DND-41 (cell line): ENCODE measurements around the gene ARHGEF25.

Experiments used
- ATAC-seq: fragments of 200-7000 bp; cut with Tn5 transposase; 3 replicates; pipeline ENCODE4 v1.9.1; 2021; ENCODE audit warnings: low read depth; ENCODE audit not compliant: insufficient read depth
- DNase-seq: peaks from one replicate; pipeline ENCODE4 v3.0.0-alpha.2; 2020
- H2AFZ ChIP-seq: 2 replicates; pipeline ENCODE4 v1.6.0; 2012; ENCODE audit warnings: low read depth, low read length
- H3K27ac ChIP-seq: 2 replicates; pipeline ENCODE4 v1.5.1; 2012; ENCODE audit warnings: low read length, inconsistent platforms
- H3K27me3 ChIP-seq: fragments of 200-600 bp; sonication (generic); 2 replicates; pipeline ENCODE4 v1.6.0; 2012; ENCODE audit warnings: low read length, mild to moderate bottlenecking, inconsistent platforms; ENCODE audit not compliant: insufficient read depth, poor library complexity
- H3K36me3 ChIP-seq: 2 replicates; pipeline ENCODE4 v1.5.1; 2012; ENCODE audit warnings: low read length, inconsistent platforms; ENCODE audit not compliant: insufficient read depth
- H3K4me1 ChIP-seq: 2 replicates; pipeline ENCODE4 v1.5.1; 2012; ENCODE audit warnings: mild to moderate bottlenecking, low read length; ENCODE audit not compliant: insufficient read depth
- H3K4me2 ChIP-seq: 2 replicates; pipeline ENCODE4 v1.6.0; 2012; ENCODE audit warnings: mild to moderate bottlenecking, moderate library complexity, low read length, inconsistent platforms; ENCODE audit not compliant: insufficient read depth
- H3K4me3 ChIP-seq, 2 experiments: fragments of 200-600 bp in 1 of 2; shearing (Covaris generic) in 1 of 2; 2 replicates each; pipeline ENCODE4 v1.5.1; 2012 to 2016; ENCODE audit warnings: inconsistent platforms in 2 of 2, low read length in 2 of 2, mild to moderate bottlenecking in 2 of 2, low read depth in 1 of 2, moderate library complexity in 1 of 2
- H3K79me2 ChIP-seq: 2 replicates; pipeline ENCODE4 v1.6.0; 2012; ENCODE audit warnings: low read length, inconsistent platforms; ENCODE audit not compliant: insufficient read depth
- H3K9ac ChIP-seq: 2 replicates; pipeline ENCODE4 v1.6.0; 2012; ENCODE audit warnings: low read depth, mild to moderate bottlenecking, inconsistent platforms, low read length, moderate library complexity
- H3K9me3 ChIP-seq: 2 replicates; pipeline ENCODE4 v1.5.1; 2012; ENCODE audit warnings: low read length, moderate library complexity, mild to moderate bottlenecking, inconsistent platforms; ENCODE audit not compliant: insufficient read depth, severe bottlenecking
- H4K20me1 ChIP-seq: 2 replicates; pipeline ENCODE4 v1.6.0; 2012; ENCODE audit warnings: low read length; ENCODE audit not compliant: insufficient read depth
- CTCF ChIP-seq: IDR thresholded peaks from 2 replicates; pipeline ENCODE4 v1.5.1; 2012; ENCODE audit warnings: borderline replicate concordance, low read length, moderate library complexity, mild to moderate bottlenecking; ENCODE audit not compliant: poor library complexity, severe bottlenecking; ENCODE audit errors: extremely low read depth
- EZH2 ChIP-seq: IDR thresholded peaks from 3 replicates; pipeline ENCODE4 v1.6.1; 2012; ENCODE audit warnings: borderline replicate concordance, low read depth, mild to moderate bottlenecking, moderate library complexity, low read length, inconsistent platforms; ENCODE audit not compliant: severe bottlenecking

ARHGEF25 gene

GRCh38 chr12:57637364-57637763 lies 26.1 kb downstream of the ARHGEF25 start:
- Histone ChIP-seq H3K9ac (no peak overlapping the region), H4K20me1 (no peaks in the 10 kb centered on the region), H3K9me3 (no peaks in the 10 kb centered on the region), H2AFZ (no peak overlapping the region), H3K27ac (no peak overlapping the region), H3K79me2 (no peaks in the 10 kb centered on the region), H3K36me3 (no peaks in the 10 kb centered on the region), H3K27me3 (no peaks in the 10 kb centered on the region), H3K4me3 (no peak overlapping the region), H3K4me2 (no peak overlapping the region), H3K4me1 (no peaks in the 10 kb centered on the region)
- DNase-seq: no peak
- TF ChIP-seq CTCF (no peak), EZH2 (no peak)
- no peak for ATAC-seq

GRCh38 chr12:57638096-57638495 lies 26.9 kb downstream of the ARHGEF25 start:
- Histone ChIP-seq H3K9ac (no peak overlapping the region), H3K4me2 (no peak overlapping the region), H3K27ac (no peak overlapping the region), H4K20me1 (no peaks in the 10 kb centered on the region), H3K36me3 (no peaks in the 10 kb centered on the region), H3K79me2 (no peaks in the 10 kb centered on the region), H3K9me3 (no peaks in the 10 kb centered on the region), H3K4me1 (no peaks in the 10 kb centered on the region), H2AFZ (no peak overlapping the region), H3K4me3 (no peak overlapping the region), H3K27me3 (no peaks in the 10 kb centered on the region)
- ATAC-seq (no peak), DNase-seq (no peak)
- TF ChIP-seq EZH2 (no peak), CTCF (no peak)

GRCh38 chr12:57640175-57641042 lies 29.2 kb downstream of the ARHGEF25 start:
- H3K36me3 ChIP-seq: no peaks in the 10 kb centered on the region
- peaks cover 5% of the 10 kb centered on the region for H3K9me3 ChIP-seq
- no peak overlapping the region for H3K27ac ChIP-seq
- H3K4me3 ChIP-seq: no peak overlapping the region
- H2AFZ ChIP-seq: no peak overlapping the region
- DNase-seq (no peak), ATAC-seq (no peak)
- H3K79me2 ChIP-seq: no peaks in the 10 kb centered on the region
- H3K4me1 ChIP-seq: no peaks in the 10 kb centered on the region
- no peaks in the 10 kb centered on the region for H3K27me3 ChIP-seq
- no peak overlapping the region for H3K4me2 ChIP-seq
- H4K20me1 ChIP-seq: no peaks in the 10 kb centered on the region
- TF ChIP-seq CTCF (no peak), EZH2 (no peak)
- no peak overlapping the region for H3K9ac ChIP-seq
